Fibroblast of peridontal ligament (primary cell): ENCODE measurements around the gene RASA3.

ENCODE experiments used
- DNase-seq: peaks from one replicate; pipeline ENCODE4 v3.0.0-alpha.2; 2010; ENCODE audit errors: extremely low read depth

RASA3 gene

DNA sequence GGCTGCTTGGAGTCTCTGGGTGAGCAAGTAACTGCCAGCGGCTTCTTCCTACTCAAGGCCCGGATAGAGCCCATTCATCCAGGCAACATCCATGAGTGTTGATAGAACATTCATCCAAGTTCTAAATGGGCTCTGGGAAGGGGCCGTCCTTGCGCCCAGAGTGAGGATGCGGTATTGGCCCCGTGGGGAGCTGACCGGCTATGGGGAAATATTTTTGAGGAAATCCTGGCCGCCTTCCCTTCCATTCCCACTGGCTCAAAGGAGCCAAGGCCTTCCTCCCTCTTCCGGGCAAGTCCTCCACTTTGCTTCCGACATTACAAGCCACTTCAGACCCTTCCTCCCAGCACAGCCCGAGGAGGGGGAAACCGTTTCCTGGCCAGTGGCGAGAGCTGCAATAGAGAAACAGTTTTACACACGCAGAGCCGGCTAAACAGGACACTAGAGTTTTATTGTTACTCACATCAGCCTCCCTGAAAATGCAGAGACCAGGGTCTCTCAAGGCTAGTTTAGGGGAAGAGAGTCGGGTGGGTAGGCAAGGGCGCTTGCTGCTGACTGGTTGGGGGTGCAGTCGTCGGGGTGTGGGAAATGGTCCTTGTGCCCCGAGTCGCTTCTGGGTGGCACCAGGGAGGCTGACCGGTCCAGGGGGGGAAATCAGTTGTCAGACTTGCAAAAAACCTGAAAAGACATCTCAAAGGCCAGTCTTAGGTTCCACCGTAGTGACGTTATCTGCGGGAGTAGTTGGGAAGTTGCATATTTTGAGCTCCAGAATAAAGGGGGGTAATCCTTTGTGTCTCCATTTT is 196.1 kb downstream of the RASA3 start:
- DNase-seq, result no peak

- peak; percentile 28 for DNase-seq
Measured at GRCh38 chr13:113935001-113935844, 197.2 kb downstream of the RASA3 start.

GRCh38 chr13:113934576-113934975 is 197.8 kb downstream of the RASA3 start:
- no peak for DNase-seq

DNA sequence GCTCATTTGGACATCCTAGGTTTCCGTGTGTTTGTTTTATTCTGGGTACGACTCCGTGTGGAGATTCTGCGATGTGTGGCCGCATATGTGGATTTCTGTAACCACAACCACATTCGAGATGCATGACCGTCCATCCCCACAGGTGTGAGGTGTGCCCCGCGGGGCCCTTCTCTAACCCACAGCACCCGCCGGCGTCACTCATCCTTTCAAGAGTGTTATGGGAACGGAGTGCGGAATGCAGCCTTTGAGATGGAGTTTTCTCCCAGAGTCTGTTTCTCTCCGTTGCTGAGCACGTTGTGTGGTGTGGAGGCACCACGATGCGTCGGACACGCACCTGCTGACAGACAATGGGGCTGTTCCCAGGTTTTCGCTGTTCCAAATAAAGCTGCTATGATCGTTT is 198.5 kb downstream of the RASA3 start:
- no peak for DNase-seq

- DNase-seq, result no peak
Measured at GRCh38 chr13:113931841-113932459, 200.5 kb downstream of the RASA3 start.

DNA sequence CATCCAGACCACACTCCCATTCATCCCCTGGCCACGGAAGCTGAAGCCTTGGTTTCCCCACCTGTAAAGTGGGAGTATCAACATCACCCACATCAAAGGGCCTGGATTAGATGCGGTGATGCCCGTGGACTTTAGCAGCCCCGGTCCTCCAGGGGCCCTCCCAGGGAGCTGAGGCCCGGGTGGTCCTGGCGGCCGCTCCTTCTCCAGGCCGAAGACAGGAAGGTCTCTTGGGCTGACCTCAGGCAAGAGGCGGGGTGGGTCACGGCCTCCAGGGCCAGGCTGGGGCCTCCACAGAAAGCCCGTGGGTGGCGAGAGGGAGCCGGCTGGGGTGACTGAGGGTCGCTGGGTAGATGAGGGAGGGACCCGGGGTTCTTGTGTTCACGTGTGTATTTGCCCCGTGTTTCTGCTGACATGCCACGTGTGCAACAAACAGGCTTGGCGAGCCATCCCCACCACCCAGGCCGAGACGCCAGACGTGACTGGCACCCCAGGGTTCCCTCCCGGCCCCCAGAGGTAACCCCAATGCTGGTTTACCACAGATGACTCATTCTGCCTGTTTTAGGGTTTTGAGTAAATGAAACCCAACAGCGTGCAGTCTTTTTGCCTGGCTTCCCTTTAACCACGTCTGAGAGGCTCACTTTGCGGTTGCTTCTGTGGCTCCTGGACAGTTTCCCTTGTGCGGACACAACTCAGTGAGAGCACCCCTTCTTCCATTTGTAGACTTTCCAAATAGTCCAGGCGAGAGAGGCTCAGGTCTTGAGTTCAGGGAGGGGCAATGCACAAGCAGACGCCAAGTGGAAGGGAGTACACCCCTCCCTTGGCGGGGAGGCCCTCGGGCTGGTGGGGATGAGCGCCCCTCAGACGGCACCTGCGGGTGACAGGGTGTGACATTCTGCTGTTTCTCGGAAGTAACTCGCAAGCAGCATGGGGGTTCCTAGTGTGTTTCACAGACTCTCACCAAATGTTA is 201.5 kb downstream of the RASA3 start:
- no peak for DNase-seq

DNA sequence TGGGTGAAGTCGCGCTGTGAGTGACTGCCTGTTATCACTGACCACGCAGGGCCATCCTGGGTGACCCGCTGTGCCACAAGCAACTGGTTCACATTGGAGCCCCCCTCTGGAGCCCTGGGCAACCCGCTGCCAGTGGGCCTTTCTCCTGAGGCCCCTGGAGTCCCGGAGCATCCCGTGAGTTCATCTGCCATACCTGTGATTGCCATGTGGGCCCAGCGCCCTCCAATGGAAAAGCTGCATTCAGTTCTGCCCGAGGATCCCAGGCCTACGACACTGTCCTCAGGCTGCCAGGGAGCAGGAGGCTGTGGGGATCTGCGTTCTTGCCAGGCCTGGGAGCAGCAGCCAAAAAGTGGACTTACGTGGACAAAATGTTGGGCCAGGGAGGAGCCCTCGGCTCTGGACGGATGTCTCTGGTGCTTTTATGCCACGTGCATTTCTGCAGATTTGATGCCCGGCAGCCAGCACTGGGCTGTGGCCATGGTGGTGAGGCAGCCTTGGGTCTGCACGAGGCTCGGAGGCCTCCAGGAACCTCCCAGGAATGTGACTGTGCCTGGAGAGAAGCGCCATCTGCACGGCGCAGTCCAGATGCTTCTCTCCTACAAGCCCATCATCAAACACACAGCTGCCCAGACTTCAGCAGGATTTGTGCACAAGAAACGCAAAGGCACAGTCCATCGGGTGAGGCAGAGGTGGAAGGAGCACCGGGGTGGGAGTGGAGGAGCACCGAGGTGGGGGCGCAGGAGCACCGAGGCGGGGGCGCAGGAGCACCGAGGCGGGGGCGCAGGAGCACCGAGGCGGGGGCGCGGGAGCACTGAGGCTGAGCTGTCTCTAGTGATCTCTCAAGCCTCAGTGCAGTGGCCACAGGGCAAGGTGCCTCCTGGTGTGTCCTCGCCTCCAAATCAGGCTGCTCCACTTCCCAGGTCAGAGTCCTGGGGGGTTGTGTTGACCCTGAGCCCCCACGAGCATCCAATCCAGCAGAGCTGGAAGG is 202.5 kb downstream of the RASA3 start:
- DNase-seq, result no peak

- DNase-seq, result peak; percentile 95
Measured at GRCh38 chr13:113928685-113929627, 203.5 kb downstream of the RASA3 start.
